Endothelial cell (in vitro differentiated cells): Measurements from ENCODE around the gene KCNK10. TPM values are rescaled to one million over a fixed set of nuclear protein-coding genes. Genes with fewer than 3 reads are reported as not detected.

Source experiments
- DNase-seq: peaks from one replicate; pipeline ENCODE4 v3.0.0; 2021; ENCODE audit warnings: low spot score
- H3K27ac Mint-ChIP-seq: one replicate; pipeline ENCODE4 v1.8.0; 2021; ENCODE audit warnings: mixed read lengths, inconsistent platforms; ENCODE audit not compliant: unreplicated experiment
- H3K27me3 Mint-ChIP-seq: one replicate; pipeline ENCODE4 v1.8.0; 2021; ENCODE audit warnings: mild to moderate bottlenecking, moderate library complexity, mixed read lengths, inconsistent platforms; ENCODE audit not compliant: unreplicated experiment
- H3K36me3 Mint-ChIP-seq: one replicate; pipeline ENCODE4 v1.8.0; 2021; ENCODE audit warnings: mild to moderate bottlenecking, low read depth, mixed read lengths, inconsistent platforms; ENCODE audit not compliant: unreplicated experiment
- H3K4me1 Mint-ChIP-seq: one replicate; pipeline ENCODE4 v1.8.0; 2021; ENCODE audit warnings: mild to moderate bottlenecking, mixed read lengths, inconsistent platforms; ENCODE audit not compliant: unreplicated experiment
- H3K4me3 Mint-ChIP-seq: one replicate; pipeline ENCODE4 v1.8.0; 2021; ENCODE audit warnings: mild to moderate bottlenecking, mixed read lengths, inconsistent platforms; ENCODE audit not compliant: unreplicated experiment
- H3K9me3 Mint-ChIP-seq: one replicate; pipeline ENCODE4 v1.8.0; 2021; ENCODE audit warnings: mixed read lengths, inconsistent platforms; ENCODE audit not compliant: unreplicated experiment
- total RNA-seq: library from RNA; stranded (reverse); fragmentation: NEBNext Ultra II Directional; extraction: Animal tissue kit (Norgen Biotek cat#: 25700); gene quantifications from one replicate; pipeline ENCODE4 v1.2.1, GENCODE V29; 2021; ENCODE audit not compliant: unreplicated experiment
- TF ChIP-seq, protein P1 (sequence below): fragments of 200-600 bp; sonication (generic); IDR thresholded peaks from one replicate; pipeline ENCODE4 v1.5.0; 2021; ENCODE audit warnings: antibody characterized with exemption; ENCODE audit not compliant: unreplicated experiment

KCNK10 gene
- total RNA-seq, 1 donor from 2014 or later = 2.3 TPM

DNA sequence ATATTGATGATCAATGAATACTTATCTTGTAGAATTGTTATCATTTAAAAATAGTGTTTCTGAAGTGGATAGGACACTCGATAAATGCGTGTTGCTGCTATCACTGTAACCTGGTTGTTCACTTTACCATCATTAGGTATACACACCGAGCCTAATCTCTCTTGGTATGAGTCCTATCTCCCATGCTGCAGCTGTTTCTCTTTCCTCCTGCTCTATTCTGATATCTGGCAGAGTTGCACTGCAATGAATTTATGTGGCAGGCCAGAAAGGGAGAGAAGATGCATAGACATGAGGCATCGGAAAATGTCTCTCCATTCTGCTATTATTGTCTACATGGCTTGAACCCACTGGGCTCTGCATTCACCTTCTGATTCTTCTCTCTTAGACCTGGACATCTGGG lies 26.7 kb downstream of the KCNK10 start:
- no peak overlapping the region for H3K27ac Mint-ChIP-seq
- TF ChIP-seq, protein P1, sequence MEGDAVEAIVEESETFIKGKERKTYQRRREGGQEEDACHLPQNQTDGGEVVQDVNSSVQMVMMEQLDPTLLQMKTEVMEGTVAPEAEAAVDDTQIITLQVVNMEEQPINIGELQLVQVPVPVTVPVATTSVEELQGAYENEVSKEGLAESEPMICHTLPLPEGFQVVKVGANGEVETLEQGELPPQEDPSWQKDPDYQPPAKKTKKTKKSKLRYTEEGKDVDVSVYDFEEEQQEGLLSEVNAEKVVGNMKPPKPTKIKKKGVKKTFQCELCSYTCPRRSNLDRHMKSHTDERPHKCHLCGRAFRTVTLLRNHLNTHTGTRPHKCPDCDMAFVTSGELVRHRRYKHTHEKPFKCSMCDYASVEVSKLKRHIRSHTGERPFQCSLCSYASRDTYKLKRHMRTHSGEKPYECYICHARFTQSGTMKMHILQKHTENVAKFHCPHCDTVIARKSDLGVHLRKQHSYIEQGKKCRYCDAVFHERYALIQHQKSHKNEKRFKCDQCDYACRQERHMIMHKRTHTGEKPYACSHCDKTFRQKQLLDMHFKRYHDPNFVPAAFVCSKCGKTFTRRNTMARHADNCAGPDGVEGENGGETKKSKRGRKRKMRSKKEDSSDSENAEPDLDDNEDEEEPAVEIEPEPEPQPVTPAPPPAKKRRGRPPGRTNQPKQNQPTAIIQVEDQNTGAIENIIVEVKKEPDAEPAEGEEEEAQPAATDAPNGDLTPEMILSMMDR = no peak
- no peaks in the 10 kb centered on the region for H3K36me3 Mint-ChIP-seq
- H3K27me3 Mint-ChIP-seq = peaks cover 1% of the 10 kb centered on the region
- H3K4me3 Mint-ChIP-seq = no peak overlapping the region
- DNase-seq = no peak
- no peaks in the 10 kb centered on the region for H3K9me3 Mint-ChIP-seq
- H3K4me1 Mint-ChIP-seq = no peaks in the 10 kb centered on the region

DNA sequence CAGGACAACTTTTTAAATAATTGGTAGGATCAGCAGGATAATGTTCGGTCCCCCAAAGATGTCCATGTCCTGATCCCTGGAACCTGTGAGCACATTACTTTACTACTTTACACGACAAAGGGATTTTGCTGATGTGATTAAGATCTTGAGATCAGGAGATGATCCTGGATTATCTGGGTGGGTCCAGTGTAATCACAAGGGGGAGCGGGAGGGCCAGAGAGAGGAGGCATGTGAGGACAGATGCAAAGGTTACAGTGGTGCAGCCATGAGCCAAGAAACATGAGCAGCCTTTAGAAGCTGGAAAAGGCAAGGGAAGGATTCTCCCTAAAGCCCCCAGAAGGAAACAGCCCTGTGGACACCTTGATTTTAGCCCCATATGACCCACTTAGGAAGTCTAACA lies 33.1 kb downstream of the KCNK10 start:
- Mint-ChIP-seq H3K4me3 (no peak overlapping the region), H3K27ac (no peak overlapping the region), H3K9me3 (no peaks in the 10 kb centered on the region), H3K27me3 (no peaks in the 10 kb centered on the region), H3K4me1 (no peaks in the 10 kb centered on the region), H3K36me3 (no peaks in the 10 kb centered on the region)
- DNase-seq = no peak
- TF ChIP-seq, protein P1 = no peak

DNA sequence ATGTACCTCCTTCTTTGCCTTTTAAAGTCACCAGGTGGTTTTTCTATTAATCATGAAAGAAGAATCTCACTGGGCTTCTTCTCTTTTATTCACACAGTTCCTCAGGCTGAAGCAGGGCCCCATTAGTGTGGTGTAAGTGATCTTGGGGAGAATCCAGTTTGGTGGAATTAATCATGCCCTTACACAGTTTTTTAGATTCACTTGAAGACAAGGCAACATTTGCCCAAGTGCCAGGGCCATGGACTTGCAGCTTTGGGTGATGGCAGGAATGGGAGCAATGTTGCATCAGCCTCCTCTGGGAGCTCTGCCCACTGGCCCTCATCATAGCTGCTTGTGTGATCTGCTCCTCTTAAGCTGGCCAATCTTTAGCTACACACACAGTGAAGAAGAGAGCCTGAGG lies 33.8 kb downstream of the KCNK10 start:
- Mint-ChIP-seq H3K4me3 (no peak overlapping the region), H3K36me3 (no peaks in the 10 kb centered on the region), H3K27ac (no peak overlapping the region), H3K4me1 (no peaks in the 10 kb centered on the region), H3K27me3 (no peaks in the 10 kb centered on the region), H3K9me3 (no peaks in the 10 kb centered on the region)
- DNase-seq = no peak
- TF ChIP-seq, protein P1 = no peak

DNA sequence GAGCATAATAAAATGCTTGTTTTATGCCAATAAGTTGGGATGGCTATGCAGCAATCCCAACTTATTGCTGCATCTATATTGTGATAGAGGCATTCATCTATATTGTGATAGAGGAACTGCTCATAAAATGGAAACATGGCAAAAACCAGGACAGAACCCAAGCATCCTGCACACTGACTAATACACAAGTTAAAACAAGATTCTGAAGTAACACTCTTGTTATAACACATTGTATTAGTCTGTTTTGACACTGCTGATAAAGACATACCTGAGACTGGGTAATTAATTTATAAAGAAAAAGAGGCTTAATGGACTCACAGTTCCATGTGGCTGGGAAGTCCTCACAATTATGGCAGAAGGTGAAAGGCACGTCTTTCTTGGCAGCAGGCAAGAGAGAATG lies 36.8 kb downstream of the KCNK10 start:
- no peaks in the 10 kb centered on the region for H3K9me3 Mint-ChIP-seq
- TF ChIP-seq, protein P1 = no peak
- H3K4me3 Mint-ChIP-seq = no peak overlapping the region
- no peak for DNase-seq
- H3K4me1 Mint-ChIP-seq = no peaks in the 10 kb centered on the region
- no peaks in the 10 kb centered on the region for H3K27me3 Mint-ChIP-seq
- H3K36me3 Mint-ChIP-seq = no peaks in the 10 kb centered on the region
- no peak overlapping the region for H3K27ac Mint-ChIP-seq

DNA sequence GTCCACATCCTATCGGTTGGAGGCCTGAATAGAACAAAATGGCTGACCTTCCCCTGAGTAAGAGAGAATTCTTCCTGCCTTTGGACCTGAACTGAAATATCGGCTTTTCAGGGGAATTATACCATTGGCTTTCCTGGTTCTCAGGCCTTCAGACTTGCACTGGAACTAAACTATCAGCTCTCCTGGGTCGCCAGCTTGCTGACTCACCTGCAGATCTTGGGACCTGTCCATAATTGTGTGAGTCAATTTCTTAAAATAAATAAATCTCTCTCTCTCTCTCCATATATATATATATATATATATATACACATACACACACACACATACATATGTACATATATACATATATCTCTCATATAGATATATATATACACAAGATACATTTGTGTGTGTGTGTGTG lies 41.6 kb downstream of the KCNK10 start:
- H3K4me3 Mint-ChIP-seq = no peak overlapping the region
- no peaks in the 10 kb centered on the region for H3K4me1 Mint-ChIP-seq
- DNase-seq = no peak
- peaks cover 1% of the 10 kb centered on the region for H3K27me3 Mint-ChIP-seq
- no peak overlapping the region for H3K27ac Mint-ChIP-seq
- TF ChIP-seq, protein P1 = no peak
- no peaks in the 10 kb centered on the region for H3K36me3 Mint-ChIP-seq
- no peaks in the 10 kb centered on the region for H3K9me3 Mint-ChIP-seq
